AG04450 (cell line): Measurements from ENCODE around the gene NFXL1. TPM values are rescaled to one million over a fixed set of nuclear protein-coding genes. Genes with fewer than 3 reads are reported as not detected.

ENCODE experiments used
- CTCF ChIA-PET: fragments of 300-600, 350-600 bp; formaldehyde crosslinking; extraction: SDS; loops from one replicate; lab custom pipeline; 2022; ENCODE audit warnings: antibody characterized with exemption, inconsistent platforms; lab: Charles Lee
- POLR2A ChIA-PET: fragments of 350-600 bp; formaldehyde crosslinking; extraction: SDS; loops from one replicate; lab custom pipeline; 2021; ENCODE audit warnings: antibody characterized with exemption, inconsistent platforms; lab: Yijun Ruan, JAX
- DNase-seq: peaks from one replicate; pipeline ENCODE4 v3.0.0-alpha.2; 2011; ENCODE audit warnings: low read depth, low spot score
- H3K27ac ChIP-seq: one replicate; pipeline ENCODE4 v1.5.1; 2012; ENCODE audit warnings: low read depth, low read length, control low read depth
- H3K27me3 ChIP-seq: one replicate; pipeline ENCODE4 v1.6.0; 2012; ENCODE audit warnings: low read length; ENCODE audit not compliant: control insufficient read depth, insufficient read depth
- H3K4me3 ChIP-seq: 2 replicates; pipeline ENCODE4 v1.5.1; 2011; ENCODE audit warnings: mild to moderate bottlenecking, low read depth, low read length, control low read depth
- H3K9me3 ChIP-seq: 2 replicates; pipeline ENCODE4 v1.5.1; 2012; ENCODE audit warnings: low read length; ENCODE audit not compliant: control insufficient read depth, insufficient read depth
- CTCF ChIP-seq: IDR thresholded peaks from 2 replicates; pipeline ENCODE4 v1.5.1; 2011; ENCODE audit warnings: low read depth, low read length, control low read depth, inconsistent platforms
- polyA plus RNA-seq: library from polyadenylated mRNA; depleted of rRNA; stranded (reverse); fragments of >200 nt; gene quantifications from 2 replicates; pipeline ENCODE4 v1.2.3, GENCODE V29; 2011

Gene NFXL1
- polyA plus RNA-seq, 1 experiment: 18.5 TPM

- no peak for DNase-seq
- ChIA-PET CTCF (interaction anchor here (0.9 to 1.2 kb wide), 3 partner anchors 10 to 210 kb away, joined by 3 to 4 read pairs (median 4); no protein-coding TSS in a partner anchor), POLR2A (no interaction called here)
- no peaks in the 10 kb centered on the region for H3K27me3 ChIP-seq
- peaks cover 4% of the 10 kb centered on the region; the same call in 1 of the 2 replicates for H3K9me3 ChIP-seq
- no peak overlapping the region for H3K4me3 ChIP-seq
- TF ChIP-seq CTCF: no peak
- no peak overlapping the region for H3K27ac ChIP-seq
Measured at GRCh38 chr4:47915378-47915777, 995 bp upstream of the NFXL1 start.

DNA sequence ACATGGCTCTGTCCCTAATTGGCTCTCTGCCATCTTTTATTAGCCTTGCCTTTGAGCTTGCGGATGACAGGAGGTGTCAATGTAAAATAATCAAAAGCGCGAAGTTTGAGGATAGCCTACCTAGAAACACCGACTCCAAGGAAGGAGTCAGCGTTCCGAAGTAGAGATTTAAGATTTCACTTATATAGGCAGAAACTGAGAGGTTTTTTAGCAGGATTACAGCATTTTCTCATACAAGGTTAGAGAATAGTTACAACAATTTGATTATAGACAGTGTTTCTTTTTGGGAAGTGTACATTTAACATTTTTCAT, 499 bp upstream of the NFXL1 start:
- CTCF ChIA-PET: interaction anchor here (0.9 to 1.0 kb wide), 2 partner anchors 78 to 210 kb away, joined by 3 to 4 read pairs; no protein-coding TSS in a partner anchor
- POLR2A ChIA-PET: interaction anchor here (0.6 to 1.4 kb wide), 7 partner anchors 11 to 452 kb away, joined by 3 to 4 read pairs (median 3); partner anchors contain the start of gene COMMD8
- TF ChIP-seq CTCF: no peak

DNA sequence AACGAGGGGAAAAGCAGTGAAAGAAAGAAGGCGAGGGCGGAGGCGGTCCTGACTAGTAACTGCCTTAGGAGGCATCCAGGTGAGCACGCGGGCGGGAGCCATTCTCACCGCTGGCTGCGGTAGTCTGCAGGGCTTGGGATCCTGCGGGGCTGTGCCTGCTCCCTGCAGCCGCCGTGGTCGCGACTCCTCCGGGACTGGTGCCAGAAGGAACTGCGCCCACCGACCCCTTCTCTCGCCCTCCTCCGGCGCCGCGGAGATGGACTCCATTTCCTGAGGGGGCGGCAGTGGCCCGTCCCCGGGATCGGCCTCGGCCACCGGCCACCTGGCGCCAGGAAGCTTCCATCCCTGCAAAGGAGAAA, 543 bp downstream of the NFXL1 start:
- POLR2A ChIA-PET: interaction anchor here (0.7 to 1.4 kb wide), 5 partner anchors 62 to 450 kb away, joined by 3 to 4 read pairs (median 4); partner anchors contain the start of gene COMMD8
- peaks cover 4% of the 10 kb centered on the region; the same call in 1 of the 2 replicates for H3K9me3 ChIP-seq
- DNase-seq: no peak
- H3K27me3 ChIP-seq: no peaks in the 10 kb centered on the region
- H3K4me3 ChIP-seq: peak overlapping the region; percentile 84
- no peak for TF ChIP-seq CTCF
- CTCF ChIA-PET: interaction anchor here (0.6 kb wide), 1 partner anchor 10 kb away, joined by 3 read pairs; no protein-coding TSS in a partner anchor
- peak overlapping the region; percentile 73 for H3K27ac ChIP-seq

More for the DNA sequence above, 499 bp upstream of the NFXL1 start:
- Histone ChIP-seq H3K27me3 (no peaks in the 10 kb centered on the region), H3K4me3 (peak overlapping the region; percentile 78), H3K27ac (no peak overlapping the region), H3K9me3 (peaks cover 4% of the 10 kb centered on the region; the same call in 1 of the 2 replicates)
- no peak for DNase-seq

DNA sequence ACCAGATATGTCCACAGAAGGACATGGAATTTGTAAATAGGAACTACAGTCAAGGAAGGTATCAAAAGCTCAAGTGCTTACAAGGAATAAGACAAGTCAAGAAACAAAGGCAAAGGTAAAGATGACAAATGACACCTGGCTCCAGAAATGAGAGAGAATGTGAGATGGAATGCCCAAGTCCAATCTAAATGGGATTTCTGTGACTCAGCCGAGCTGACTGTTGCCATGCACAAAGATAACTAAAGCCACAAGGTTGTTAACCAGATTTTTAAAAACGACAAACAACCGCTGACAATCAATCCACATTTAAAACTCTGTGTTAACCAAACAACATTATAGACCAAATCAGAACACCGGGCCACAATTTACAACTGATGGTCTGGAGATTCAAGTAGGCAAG, 1.1 kb downstream of the NFXL1 start:
- ChIA-PET CTCF (no interaction called here), POLR2A (interaction anchor here (1.4 kb wide), 1 partner anchor 73 kb away, joined by 4 read pairs; no protein-coding TSS in a partner anchor)
- Histone ChIP-seq H3K9me3 (peaks cover 4% of the 10 kb centered on the region; the same call in 1 of the 2 replicates), H3K27ac (no peak overlapping the region), H3K4me3 (peak overlapping the region; percentile 84), H3K27me3 (no peaks in the 10 kb centered on the region)
- DNase-seq: no peak
- TF ChIP-seq CTCF: no peak

GRCh38 chr4:47907089-47907646, 7.2 kb downstream of the NFXL1 start:
- CTCF ChIA-PET: no interaction called here
- POLR2A ChIA-PET: no interaction called here
- DNase-seq: no peak
- no peak overlapping the region for H3K4me3 ChIP-seq
- no peaks in the 10 kb centered on the region for H3K27me3 ChIP-seq
- H3K27ac ChIP-seq: no peak overlapping the region
- H3K9me3 ChIP-seq: no peaks in the 10 kb centered on the region
- no peak for TF ChIP-seq CTCF
